HepG2 (cell line): ENCODE results near the gene TK2. TPM values are rescaled to one million over a fixed set of nuclear protein-coding genes. Genes with fewer than 3 reads are reported as not detected.

ENCODE experiments used
- ATAD3A ChIP-seq: sonication (generic); formaldehyde crosslinking; IDR thresholded peaks from 2 replicates; pipeline ENCODE4 v1.4.0; 2020; ENCODE audit warnings: missing genetic modification reagents
- ETV5 ChIP-seq: IDR thresholded peaks from 2 replicates; pipeline ENCODE4 v1.6.1; 2018; ENCODE audit warnings: missing biosample characterization, missing genetic modification reagents, inconsistent platforms, borderline replicate concordance
- HNRNPH1 ChIP-seq: fragments of 200-400 bp; formaldehyde crosslinking; optimal IDR thresholded peaks from 2 replicates; pipeline ENCODE3; 2017; ENCODE audit warnings: mild to moderate bottlenecking, low read depth, low read length
- JUN ChIP-seq: sonication (generic); formaldehyde crosslinking; IDR thresholded peaks from 2 replicates; pipeline ENCODE4 v1.4.0; 2020; ENCODE audit warnings: mild to moderate bottlenecking, missing genetic modification reagents
- KDM1A ChIP-seq: IDR thresholded peaks from 2 replicates; pipeline ENCODE4 v1.6.1; 2016; ENCODE audit warnings: missing compliant biosample characterization
- KDM5B ChIP-seq: sonication (generic); formaldehyde crosslinking; IDR thresholded peaks from 2 replicates; pipeline ENCODE4 v1.4.0; 2020; ENCODE audit warnings: missing genetic modification reagents, mild to moderate bottlenecking, borderline replicate concordance
- KLF13 ChIP-seq: sonication (generic); formaldehyde crosslinking; IDR thresholded peaks from 2 replicates; pipeline ENCODE4 v1.4.0; 2020; ENCODE audit warnings: mild to moderate bottlenecking, missing genetic modification reagents
- MEIS1 ChIP-seq: sonication (generic); formaldehyde crosslinking; IDR thresholded peaks from 2 replicates; pipeline ENCODE4 v1.9.0; 2021; ENCODE audit warnings: mild to moderate bottlenecking, missing genetic modification reagents, moderate library complexity, borderline replicate concordance
- NR3C1 ChIP-seq: sonication (generic); formaldehyde crosslinking; IDR thresholded peaks from 2 replicates; pipeline ENCODE4 v1.4.0; 2020; ENCODE audit warnings: missing genetic modification reagents
- PTBP1 ChIP-seq: fragments of 200-400 bp; formaldehyde crosslinking; IDR thresholded peaks from 2 replicates; pipeline ENCODE4 v1.6.1; 2018; ENCODE audit warnings: low read length, low read depth; ENCODE audit not compliant: poor library complexity, severe bottlenecking
- SCMH1 ChIP-seq: sonication (generic); formaldehyde crosslinking; IDR thresholded peaks from 2 replicates; pipeline ENCODE4 v1.9.0; 2021; ENCODE audit warnings: missing genetic modification reagents, mild to moderate bottlenecking, borderline replicate concordance
- ZNF292 ChIP-seq: sonication (generic); formaldehyde crosslinking; IDR thresholded peaks from 2 replicates; pipeline ENCODE4 v1.8.1; 2022; ENCODE audit warnings: mild to moderate bottlenecking, low read depth, missing genetic modification reagents, borderline replicate concordance
- ZNF367 ChIP-seq: sonication (generic); formaldehyde crosslinking; IDR thresholded peaks from 2 replicates; pipeline ENCODE4 v1.4.0; 2020; ENCODE audit warnings: missing genetic modification reagents, borderline replicate concordance
- ZNF549 ChIP-seq: sonication (generic); formaldehyde crosslinking; IDR thresholded peaks from 2 replicates; pipeline ENCODE4 v1.5.0; 2020; ENCODE audit warnings: missing genetic modification reagents
- ZNF691 ChIP-seq: sonication (generic); formaldehyde crosslinking; IDR thresholded peaks from 2 replicates; pipeline ENCODE4 v1.4.0; 2020; ENCODE audit warnings: missing genetic modification reagents, low read depth, mild to moderate bottlenecking, borderline replicate concordance
- ZNF746 ChIP-seq: sonication (generic); formaldehyde crosslinking; IDR thresholded peaks from 2 replicates; pipeline ENCODE4 v1.8.0; 2022; ENCODE audit warnings: mild to moderate bottlenecking, missing genetic modification reagents
- ZNF775 ChIP-seq: sonication (generic); formaldehyde crosslinking; IDR thresholded peaks from 2 replicates; pipeline ENCODE4 v1.4.0; 2020; ENCODE audit warnings: missing genetic modification reagents, mild to moderate bottlenecking, moderate library complexity, borderline replicate concordance
- ZNF800 ChIP-seq: sonication (generic); formaldehyde crosslinking; IDR thresholded peaks from 2 replicates; pipeline ENCODE4 v1.4.0; 2020; ENCODE audit warnings: missing genetic modification reagents
- polyA plus RNA-seq, 8 experiments: library from polyadenylated mRNA; depleted of rRNA in 3 of 8; stranded (reverse) in 7 of 8; unstranded in 1 of 8; fragments of >200 nt; fragmentation: Illumina TruSeq in 4 of 8; extraction: Trizol in 4 of 8; gene quantifications; 2 replicates each; pipeline versions ENCODE4 v1.2.1 to v1.2.3, GENCODE V29; 2011 to 2016; ENCODE audit warnings: low read depth in 4 of 8, missing spikeins in 1 of 8, mixed read lengths in 1 of 8; ENCODE audit not compliant: insufficient read depth in 1 of 8
- total RNA-seq, 5 experiments: library from RNA; depleted of rRNA; stranded (reverse); fragments of >200 nt; fragmentation: Illumina TruSeq; extraction: Trizol; gene quantifications; 2 replicates each; pipeline ENCODE4 v1.2.3, GENCODE V29; 2016; ENCODE audit warnings: low read depth in 1 of 5
- TF ChIP-seq, protein P1 (sequence below): sonication (generic); formaldehyde crosslinking; IDR thresholded peaks from 2 replicates; pipeline ENCODE4 v1.9.0; 2021; ENCODE audit warnings: missing genetic modification reagents, borderline replicate concordance
- TF ChIP-seq, protein P2 (sequence below): sonication (generic); formaldehyde crosslinking; IDR thresholded peaks from 2 replicates; pipeline ENCODE4 v1.4.0; 2020; ENCODE audit warnings: missing genetic modification reagents, borderline replicate concordance

TK2 gene
- total and polyA plus RNA-seq, 2 of the 13 experiments (the other 11 are each of a cell fraction or from before 2014, with no cell fraction given) = 18.7 to 21.0 TPM

DNA sequence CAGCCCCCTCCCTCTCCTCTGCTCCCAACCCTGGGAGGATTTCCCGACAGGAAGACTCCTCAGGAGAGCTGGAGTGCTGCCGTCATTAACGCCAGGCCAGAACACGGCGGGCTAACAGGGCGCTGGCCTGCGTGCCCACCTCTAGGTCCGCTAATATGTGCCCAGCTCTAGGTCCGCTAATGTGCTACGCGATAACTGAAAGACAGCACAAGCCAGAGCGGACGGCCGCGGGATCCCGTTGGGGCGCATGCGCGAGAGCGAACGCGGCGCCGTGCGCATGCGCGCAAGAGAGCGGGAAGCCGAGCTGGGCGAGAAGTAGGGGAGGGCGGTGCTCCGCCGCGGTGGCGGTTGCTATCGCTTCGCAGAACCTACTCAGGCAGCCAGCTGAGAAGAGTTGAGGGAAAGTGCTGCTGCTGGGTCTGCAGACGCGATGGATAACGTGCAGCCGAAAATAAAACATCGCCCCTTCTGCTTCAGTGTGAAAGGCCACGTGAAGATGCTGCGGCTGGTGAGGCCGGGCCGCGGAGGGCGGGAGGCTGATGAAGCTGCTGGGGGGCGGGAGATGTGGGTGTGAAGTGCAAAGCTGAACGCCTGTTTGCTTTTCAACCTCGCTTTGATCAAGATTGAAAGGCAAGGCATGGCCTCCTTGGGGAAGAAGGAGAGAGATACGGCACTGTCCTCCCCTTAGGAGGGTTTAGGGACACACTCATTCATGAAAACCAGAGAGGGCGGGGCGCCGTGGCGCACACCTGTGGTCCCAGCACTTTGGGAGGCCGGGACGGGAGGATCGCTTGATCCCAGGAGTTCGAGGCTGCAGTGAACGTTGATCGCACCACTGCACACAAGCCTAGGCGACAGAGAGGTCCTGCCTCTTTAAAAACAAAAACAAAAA is 2.6 kb upstream of the TK2 start, which contains the start of gene CKLF (continued):
- TF ChIP-seq, protein P1, sequence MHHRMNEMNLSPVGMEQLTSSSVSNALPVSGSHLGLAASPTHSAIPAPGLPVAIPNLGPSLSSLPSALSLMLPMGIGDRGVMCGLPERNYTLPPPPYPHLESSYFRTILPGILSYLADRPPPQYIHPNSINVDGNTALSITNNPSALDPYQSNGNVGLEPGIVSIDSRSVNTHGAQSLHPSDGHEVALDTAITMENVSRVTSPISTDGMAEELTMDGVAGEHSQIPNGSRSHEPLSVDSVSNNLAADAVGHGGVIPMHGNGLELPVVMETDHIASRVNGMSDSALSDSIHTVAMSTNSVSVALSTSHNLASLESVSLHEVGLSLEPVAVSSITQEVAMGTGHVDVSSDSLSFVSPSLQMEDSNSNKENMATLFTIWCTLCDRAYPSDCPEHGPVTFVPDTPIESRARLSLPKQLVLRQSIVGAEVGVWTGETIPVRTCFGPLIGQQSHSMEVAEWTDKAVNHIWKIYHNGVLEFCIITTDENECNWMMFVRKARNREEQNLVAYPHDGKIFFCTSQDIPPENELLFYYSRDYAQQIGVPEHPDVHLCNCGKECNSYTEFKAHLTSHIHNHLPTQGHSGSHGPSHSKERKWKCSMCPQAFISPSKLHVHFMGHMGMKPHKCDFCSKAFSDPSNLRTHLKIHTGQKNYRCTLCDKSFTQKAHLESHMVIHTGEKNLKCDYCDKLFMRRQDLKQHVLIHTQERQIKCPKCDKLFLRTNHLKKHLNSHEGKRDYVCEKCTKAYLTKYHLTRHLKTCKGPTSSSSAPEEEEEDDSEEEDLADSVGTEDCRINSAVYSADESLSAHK = peak; percentile 83; the same call in 1 of the 2 replicates
- TF ChIP-seq ETV5 (CRISPR knock-in tag) (peak; percentile 69), ZNF775 (CRISPR knock-in tag) (peak; percentile 98), KLF13 (CRISPR knock-in tag) (peak; percentile 98; the same call in 1 of the 2 replicates), PTBP1 (peak; percentile 43), SCMH1 (CRISPR knock-in tag) (no peak), KDM1A (CRISPR knock-in tag) (no peak), ZNF549 (CRISPR knock-in tag) (no peak; the same call in 1 of the 2 replicates), ZNF746 (CRISPR knock-in tag) (peak; percentile 93), JUN (CRISPR knock-in tag) (peak; percentile 74), ZNF292 (CRISPR knock-in tag) (peak; percentile 89), MEIS1 (CRISPR knock-in tag) (peak; percentile 55), NR3C1 (CRISPR knock-in tag) (no peak), ATAD3A (CRISPR knock-in tag) (no peak; the same call in 1 of the 2 replicates), ZNF800 (peak; percentile 92), KDM5B (CRISPR knock-in tag) (peak; percentile 100), ZNF691 (CRISPR knock-in tag) (peak; percentile 97), ZNF367 (CRISPR knock-in tag) (peak; percentile 97), HNRNPH1 (peak; percentile 37)
- TF ChIP-seq, protein P2, sequence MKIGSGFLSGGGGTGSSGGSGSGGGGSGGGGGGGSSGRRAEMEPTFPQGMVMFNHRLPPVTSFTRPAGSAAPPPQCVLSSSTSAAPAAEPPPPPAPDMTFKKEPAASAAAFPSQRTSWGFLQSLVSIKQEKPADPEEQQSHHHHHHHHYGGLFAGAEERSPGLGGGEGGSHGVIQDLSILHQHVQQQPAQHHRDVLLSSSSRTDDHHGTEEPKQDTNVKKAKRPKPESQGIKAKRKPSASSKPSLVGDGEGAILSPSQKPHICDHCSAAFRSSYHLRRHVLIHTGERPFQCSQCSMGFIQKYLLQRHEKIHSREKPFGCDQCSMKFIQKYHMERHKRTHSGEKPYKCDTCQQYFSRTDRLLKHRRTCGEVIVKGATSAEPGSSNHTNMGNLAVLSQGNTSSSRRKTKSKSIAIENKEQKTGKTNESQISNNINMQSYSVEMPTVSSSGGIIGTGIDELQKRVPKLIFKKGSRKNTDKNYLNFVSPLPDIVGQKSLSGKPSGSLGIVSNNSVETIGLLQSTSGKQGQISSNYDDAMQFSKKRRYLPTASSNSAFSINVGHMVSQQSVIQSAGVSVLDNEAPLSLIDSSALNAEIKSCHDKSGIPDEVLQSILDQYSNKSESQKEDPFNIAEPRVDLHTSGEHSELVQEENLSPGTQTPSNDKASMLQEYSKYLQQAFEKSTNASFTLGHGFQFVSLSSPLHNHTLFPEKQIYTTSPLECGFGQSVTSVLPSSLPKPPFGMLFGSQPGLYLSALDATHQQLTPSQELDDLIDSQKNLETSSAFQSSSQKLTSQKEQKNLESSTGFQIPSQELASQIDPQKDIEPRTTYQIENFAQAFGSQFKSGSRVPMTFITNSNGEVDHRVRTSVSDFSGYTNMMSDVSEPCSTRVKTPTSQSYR (CRISPR knock-in tag) = peak; percentile 26; the same call in 1 of the 2 replicates
